HEK293 (cell line): Measurements from ENCODE around the gene ZNF619.

ENCODE experiments used
- CTCF ChIA-PET: fragments of 350-600 bp; formaldehyde crosslinking; extraction: SDS; loops from one replicate; lab custom pipeline; 2021; ENCODE audit warnings: antibody characterized with exemption; lab: Yijun Ruan, JAX
- POLR2A ChIA-PET: fragments of 300-600 bp; formaldehyde crosslinking; extraction: SDS; loops from one replicate; lab custom pipeline; 2020; ENCODE audit warnings: antibody characterized with exemption, inconsistent platforms; lab: Yijun Ruan, JAX
- H3K27ac ChIP-seq: fragments of 200-500 bp; sonication (Bioruptor generic); 2 replicates; pipeline ENCODE4 v1.5.1; 2014; ENCODE audit warnings: low read depth, low read length, control low read depth, inconsistent platforms; ENCODE audit errors: extremely low read depth
- H3K36me3 ChIP-seq, 2 experiments: fragments of 200-500 bp in 1 of 2; sonication (Bioruptor generic) in 1 of 2; 1 replicate in 1 of 2; 2 replicates in 1 of 2; pipeline ENCODE4 v1.5.1; 2014 to 2017; ENCODE audit warnings: inconsistent platforms in 2 of 2, low read length in 2 of 2; ENCODE audit not compliant: control insufficient read depth in 2 of 2, insufficient read depth in 1 of 2
- H3K4me1 ChIP-seq: fragments of 200-500 bp; sonication (Bioruptor generic); 2 replicates; pipeline ENCODE4 v1.5.1; 2014; ENCODE audit warnings: mild to moderate bottlenecking, low read length, inconsistent platforms; ENCODE audit not compliant: control insufficient read depth, insufficient read depth
- H3K4me3 ChIP-seq: 2 replicates; pipeline ENCODE4 v1.5.1; 2011; ENCODE audit warnings: low read depth, mild to moderate bottlenecking, control low read depth, low read length, moderate library complexity
- H3K9me3 ChIP-seq: fragments of 200-500 bp; sonication (Bioruptor generic); 2 replicates; pipeline ENCODE4 v1.5.1; 2014; ENCODE audit warnings: low read depth, low read length, inconsistent platforms; ENCODE audit not compliant: control insufficient read depth, insufficient read depth
- BCL11A ChIP-seq: fragments of 450-650 bp; formaldehyde crosslinking; IDR thresholded peaks from 2 replicates; pipeline ENCODE4 v1.5.1; 2016; ENCODE audit warnings: low read depth, missing biosample characterization, missing genetic modification characterization
- GFI1B ChIP-seq: fragments of 450-650 bp; formaldehyde crosslinking; IDR thresholded peaks from 2 replicates; pipeline ENCODE4 v1.5.1; 2016; ENCODE audit warnings: missing biosample characterization, missing genetic modification characterization
- GLIS2 ChIP-seq: fragments of 450-650 bp; formaldehyde crosslinking; IDR thresholded peaks from 2 replicates; pipeline ENCODE4 v1.5.1; 2016; ENCODE audit warnings: missing biosample characterization, missing genetic modification characterization
- KLF10 ChIP-seq: fragments of 450-650 bp; IDR thresholded peaks from 2 replicates; pipeline ENCODE4 v1.5.1; 2018; ENCODE audit warnings: missing biosample characterization, mild to moderate bottlenecking, missing genetic modification characterization
- MEIS1 ChIP-seq: sonication (generic); formaldehyde crosslinking; IDR thresholded peaks from 2 replicates; pipeline ENCODE4 v1.8.1; 2022; ENCODE audit warnings: missing genetic modification reagents, mild to moderate bottlenecking, borderline replicate concordance
- MZF1 ChIP-seq: fragments of 450-650 bp; formaldehyde crosslinking; IDR thresholded peaks from 2 replicates; pipeline ENCODE4 v1.5.1; 2017; ENCODE audit warnings: missing biosample characterization, missing genetic modification characterization, borderline replicate concordance
- WT1 ChIP-seq: fragments of 450-650 bp; formaldehyde crosslinking; IDR thresholded peaks from 2 replicates; pipeline ENCODE4 v1.5.1; 2016; ENCODE audit warnings: missing biosample characterization, missing genetic modification characterization
- YY2 ChIP-seq: fragments of 450-650 bp; formaldehyde crosslinking; IDR thresholded peaks from 2 replicates; pipeline ENCODE4 v1.5.1; 2016; ENCODE audit warnings: missing biosample characterization, missing genetic modification characterization
- ZBTB10 ChIP-seq: fragments of 450-650 bp; formaldehyde crosslinking; IDR thresholded peaks from 2 replicates; pipeline ENCODE4 v1.5.1; 2016; ENCODE audit warnings: missing biosample characterization, missing genetic modification characterization
- ZBTB17 ChIP-seq: fragments of 450-650 bp; formaldehyde crosslinking; IDR thresholded peaks from 2 replicates; pipeline ENCODE4 v1.5.1; 2016; ENCODE audit warnings: missing biosample characterization, missing genetic modification characterization
- ZBTB6 ChIP-seq: fragments of 450-650 bp; formaldehyde crosslinking; IDR thresholded peaks from 2 replicates; pipeline ENCODE4 v1.5.1; 2017; ENCODE audit warnings: missing biosample characterization, missing genetic modification characterization
- ZBTB7A ChIP-seq: fragments of 450-650 bp; formaldehyde crosslinking; IDR thresholded peaks from 2 replicates; pipeline ENCODE4 v1.5.1; 2016; ENCODE audit warnings: low read depth, missing biosample characterization, missing genetic modification characterization
- ZNF157 ChIP-seq: fragments of 450-650 bp; formaldehyde crosslinking; IDR thresholded peaks from 2 replicates; pipeline ENCODE4 v1.5.1; 2016; ENCODE audit warnings: missing biosample characterization, missing genetic modification characterization
- ZNF239 ChIP-seq: fragments of 450-650 bp; formaldehyde crosslinking; IDR thresholded peaks from 2 replicates; pipeline ENCODE4 v1.5.1; 2016; ENCODE audit warnings: missing biosample characterization, missing genetic modification characterization
- ZNF324 ChIP-seq: fragments of 450-650 bp; formaldehyde crosslinking; IDR thresholded peaks from 2 replicates; pipeline ENCODE4 v1.5.1; 2016; ENCODE audit warnings: missing biosample characterization, missing genetic modification characterization
- ZNF350 ChIP-seq: fragments of 450-650 bp; formaldehyde crosslinking; IDR thresholded peaks from 2 replicates; pipeline ENCODE4 v1.5.0; 2017; ENCODE audit warnings: missing biosample characterization, mild to moderate bottlenecking, missing genetic modification characterization
- ZNF362 ChIP-seq: fragments of 450-650 bp; formaldehyde crosslinking; IDR thresholded peaks from 2 replicates; pipeline ENCODE4 v1.5.1; 2016; ENCODE audit warnings: missing biosample characterization, missing genetic modification characterization
- ZNF391 ChIP-seq: fragments of 450-650 bp; formaldehyde crosslinking; IDR thresholded peaks from 2 replicates; pipeline ENCODE4 v1.5.1; 2016; ENCODE audit warnings: low read depth, missing biosample characterization, missing genetic modification characterization, borderline replicate concordance
- ZNF585B ChIP-seq: fragments of 450-650 bp; formaldehyde crosslinking; IDR thresholded peaks from 2 replicates; pipeline ENCODE4 v1.5.1; 2016; ENCODE audit warnings: missing biosample characterization, missing genetic modification characterization
- ZNF610 ChIP-seq: fragments of 450-650 bp; formaldehyde crosslinking; IDR thresholded peaks from 2 replicates; pipeline ENCODE4 v1.5.1; 2016; ENCODE audit warnings: missing biosample characterization, missing genetic modification characterization, borderline replicate concordance
- ZNF658 ChIP-seq: fragments of 450-650 bp; formaldehyde crosslinking; IDR thresholded peaks from 2 replicates; pipeline ENCODE4; 2016; ENCODE audit warnings: missing biosample characterization, missing genetic modification characterization
- ZNF777 ChIP-seq: fragments of 450-650 bp; formaldehyde crosslinking; IDR thresholded peaks from 2 replicates; pipeline ENCODE4 v1.5.1; 2017; ENCODE audit warnings: missing biosample characterization, missing genetic modification characterization, borderline replicate concordance
- TF ChIP-seq, protein P1 (sequence below): fragments of 450-650 bp; formaldehyde crosslinking; conservative IDR thresholded peaks from 2 replicates; pipeline ENCODE4 v1.5.1; 2016; ENCODE audit warnings: low read depth, missing biosample characterization, missing genetic modification characterization
- TF ChIP-seq, protein P2 (sequence below): fragments of 450-650 bp; formaldehyde crosslinking; IDR thresholded peaks from 2 replicates; pipeline ENCODE4 v1.5.1; 2017; ENCODE audit warnings: missing biosample characterization, missing genetic modification characterization

ZNF619 gene

GRCh38 chr3:40490916-40491315 lies 14.0 kb downstream of the ZNF619 start:
- Histone ChIP-seq H3K27ac (no peak overlapping the region), H3K4me1 (no peaks in the 10 kb centered on the region), H3K9me3 (no peaks in the 10 kb centered on the region), H3K36me3 (no peaks in the 10 kb centered on the region), H3K4me3 (no peak overlapping the region)
- ChIA-PET POLR2A (no interaction called here), CTCF (no interaction called here)
- TF ChIP-seq ZNF324 (tag by site-specific recombination) (no peak), GLIS2 (tag by site-specific recombination) (no peak), YY2 (tag by site-specific recombination) (no peak), ZNF777 (tag by site-specific recombination) (no peak), ZNF350 (no peak), ZBTB7A (tag by site-specific recombination) (no peak), ZNF585B (tag by site-specific recombination) (no peak), KLF10 (tag by site-specific recombination) (no peak), ZNF239 (no peak)

DNA sequence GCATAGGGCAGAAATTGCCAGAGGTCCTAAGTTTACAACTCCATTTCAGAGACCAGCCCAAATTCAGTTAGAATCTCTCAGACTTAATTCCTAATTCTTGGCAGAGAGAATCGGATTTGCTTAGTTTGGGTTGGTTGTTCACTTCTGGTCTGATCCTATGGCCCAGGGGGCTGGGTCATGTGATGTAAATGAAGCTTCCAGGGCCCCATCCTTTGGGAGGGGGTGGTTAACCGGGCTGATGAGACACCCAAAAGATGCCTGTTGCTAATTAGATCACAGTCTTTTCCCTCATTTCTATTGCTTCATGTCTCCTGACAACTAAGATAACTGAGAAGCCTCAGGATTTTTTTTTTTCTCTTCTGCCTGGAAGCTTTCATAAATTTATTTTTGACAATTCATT lies 17.8 kb downstream of the ZNF619 start:
- Histone ChIP-seq H3K4me3 (no peak overlapping the region), H3K9me3 (no peaks in the 10 kb centered on the region), H3K4me1 (no peaks in the 10 kb centered on the region), H3K36me3 (no peaks in the 10 kb centered on the region), H3K27ac (no peak overlapping the region)
- ChIA-PET CTCF (interaction anchor here (1.0 kb wide), 1 partner anchor 11 kb away, joined by 3 read pairs; the partner anchor contains the start of gene ZNF620), POLR2A (interaction anchor here (0.5 kb wide), 1 partner anchor 26 kb away, joined by 3 read pairs; no protein-coding TSS in a partner anchor)
- no peak for TF ChIP-seq ZNF391
- TF ChIP-seq ZNF610 = no peak
- TF ChIP-seq, protein P1, sequence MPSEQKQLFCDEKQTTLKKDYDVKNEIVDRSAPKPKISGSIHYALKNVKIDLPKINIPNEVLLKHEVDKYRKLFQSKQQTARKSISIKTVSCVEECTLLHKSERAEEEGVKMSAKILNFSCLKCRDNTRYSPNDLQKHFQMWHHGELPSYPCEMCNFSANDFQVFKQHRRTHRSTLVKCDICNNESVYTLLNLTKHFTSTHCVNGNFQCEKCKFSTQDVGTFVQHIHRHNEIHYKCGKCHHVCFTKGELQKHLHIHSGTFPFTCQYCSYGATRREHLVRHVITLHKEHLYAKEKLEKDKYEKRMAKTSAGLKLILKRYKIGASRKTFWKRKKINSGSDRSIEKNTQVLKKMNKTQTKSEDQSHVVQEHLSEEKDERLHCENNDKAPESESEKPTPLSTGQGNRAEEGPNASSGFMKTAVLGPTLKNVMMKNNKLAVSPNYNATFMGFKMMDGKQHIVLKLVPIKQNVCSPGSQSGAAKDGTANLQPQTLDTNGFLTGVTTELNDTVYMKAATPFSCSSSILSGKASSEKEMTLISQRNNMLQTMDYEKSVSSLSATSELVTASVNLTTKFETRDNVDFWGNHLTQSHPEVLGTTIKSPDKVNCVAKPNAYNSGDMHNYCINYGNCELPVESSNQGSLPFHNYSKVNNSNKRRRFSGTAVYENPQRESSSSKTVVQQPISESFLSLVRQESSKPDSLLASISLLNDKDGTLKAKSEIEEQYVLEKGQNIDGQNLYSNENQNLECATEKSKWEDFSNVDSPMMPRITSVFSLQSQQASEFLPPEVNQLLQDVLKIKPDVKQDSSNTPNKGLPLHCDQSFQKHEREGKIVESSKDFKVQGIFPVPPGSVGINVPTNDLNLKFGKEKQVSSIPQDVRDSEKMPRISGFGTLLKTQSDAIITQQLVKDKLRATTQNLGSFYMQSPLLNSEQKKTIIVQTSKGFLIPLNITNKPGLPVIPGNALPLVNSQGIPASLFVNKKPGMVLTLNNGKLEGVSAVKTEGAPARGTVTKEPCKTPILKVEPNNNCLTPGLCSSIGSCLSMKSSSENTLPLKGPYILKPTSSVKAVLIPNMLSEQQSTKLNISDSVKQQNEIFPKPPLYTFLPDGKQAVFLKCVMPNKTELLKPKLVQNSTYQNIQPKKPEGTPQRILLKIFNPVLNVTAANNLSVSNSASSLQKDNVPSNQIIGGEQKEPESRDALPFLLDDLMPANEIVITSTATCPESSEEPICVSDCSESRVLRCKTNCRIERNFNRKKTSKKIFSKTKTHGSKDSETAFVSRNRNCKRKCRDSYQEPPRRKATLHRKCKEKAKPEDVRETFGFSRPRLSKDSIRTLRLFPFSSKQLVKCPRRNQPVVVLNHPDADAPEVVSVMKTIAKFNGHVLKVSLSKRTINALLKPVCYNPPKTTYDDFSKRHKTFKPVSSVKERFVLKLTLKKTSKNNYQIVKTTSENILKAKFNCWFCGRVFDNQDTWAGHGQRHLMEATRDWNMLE (tag by site-specific recombination) = no peak
- TF ChIP-seq WT1 (tag by site-specific recombination) = no peak
- TF ChIP-seq MEIS1 = no peak
- no peak for TF ChIP-seq ZNF658
- TF ChIP-seq GFI1B = no peak
- no peak for TF ChIP-seq BCL11A (tag by site-specific recombination)
- no peak for TF ChIP-seq ZBTB6 (tag by site-specific recombination)
- TF ChIP-seq ZNF362 = no peak
- no peak for TF ChIP-seq ZBTB17 (tag by site-specific recombination)
- no peak for TF ChIP-seq KLF10 (tag by site-specific recombination)
- no peak for TF ChIP-seq ZBTB10 (tag by site-specific recombination)
- TF ChIP-seq, protein P2, sequence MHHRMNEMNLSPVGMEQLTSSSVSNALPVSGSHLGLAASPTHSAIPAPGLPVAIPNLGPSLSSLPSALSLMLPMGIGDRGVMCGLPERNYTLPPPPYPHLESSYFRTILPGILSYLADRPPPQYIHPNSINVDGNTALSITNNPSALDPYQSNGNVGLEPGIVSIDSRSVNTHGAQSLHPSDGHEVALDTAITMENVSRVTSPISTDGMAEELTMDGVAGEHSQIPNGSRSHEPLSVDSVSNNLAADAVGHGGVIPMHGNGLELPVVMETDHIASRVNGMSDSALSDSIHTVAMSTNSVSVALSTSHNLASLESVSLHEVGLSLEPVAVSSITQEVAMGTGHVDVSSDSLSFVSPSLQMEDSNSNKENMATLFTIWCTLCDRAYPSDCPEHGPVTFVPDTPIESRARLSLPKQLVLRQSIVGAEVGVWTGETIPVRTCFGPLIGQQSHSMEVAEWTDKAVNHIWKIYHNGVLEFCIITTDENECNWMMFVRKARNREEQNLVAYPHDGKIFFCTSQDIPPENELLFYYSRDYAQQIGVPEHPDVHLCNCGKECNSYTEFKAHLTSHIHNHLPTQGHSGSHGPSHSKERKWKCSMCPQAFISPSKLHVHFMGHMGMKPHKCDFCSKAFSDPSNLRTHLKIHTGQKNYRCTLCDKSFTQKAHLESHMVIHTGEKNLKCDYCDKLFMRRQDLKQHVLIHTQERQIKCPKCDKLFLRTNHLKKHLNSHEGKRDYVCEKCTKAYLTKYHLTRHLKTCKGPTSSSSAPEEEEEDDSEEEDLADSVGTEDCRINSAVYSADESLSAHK (tag by site-specific recombination) = no peak
- TF ChIP-seq MZF1 (tag by site-specific recombination) = no peak
- no peak for TF ChIP-seq ZNF157
